GM06990 (cell line): ENCODE results near the gene SNX32.
A peak's percentile ranks its signal among the peaks of the same experiment; 100 is the strongest.

Experiments
- DNase-seq: peaks from one replicate; pipeline ENCODE4 v3.0.0-alpha.2; 2011; ENCODE audit not compliant: insufficient read length; ENCODE audit errors: extremely low read depth
- H3K27me3 ChIP-seq: replicated peaks from 2 replicates; pipeline ENCODE4 v1.6.0; 2011; ENCODE audit warnings: low read length; ENCODE audit not compliant: control insufficient read depth, insufficient read depth
- H3K36me3 ChIP-seq: 2 replicates; pipeline ENCODE4 v1.5.1; 2011; ENCODE audit warnings: low read length; ENCODE audit not compliant: control insufficient read depth, insufficient read depth
- H3K4me3 ChIP-seq: replicated peaks from 2 replicates; pipeline ENCODE4 v1.5.1; 2011; ENCODE audit warnings: low read depth, mild to moderate bottlenecking, control low read depth, low read length
- TF ChIP-seq, protein P1 (sequence below): IDR thresholded peaks from 2 replicates; pipeline ENCODE4 v1.5.1; 2011; ENCODE audit warnings: low read length, control low read depth, mild to moderate bottlenecking, inconsistent platforms; ENCODE audit not compliant: insufficient read depth, poor library complexity, severe bottlenecking

The SNX32 gene

DNA sequence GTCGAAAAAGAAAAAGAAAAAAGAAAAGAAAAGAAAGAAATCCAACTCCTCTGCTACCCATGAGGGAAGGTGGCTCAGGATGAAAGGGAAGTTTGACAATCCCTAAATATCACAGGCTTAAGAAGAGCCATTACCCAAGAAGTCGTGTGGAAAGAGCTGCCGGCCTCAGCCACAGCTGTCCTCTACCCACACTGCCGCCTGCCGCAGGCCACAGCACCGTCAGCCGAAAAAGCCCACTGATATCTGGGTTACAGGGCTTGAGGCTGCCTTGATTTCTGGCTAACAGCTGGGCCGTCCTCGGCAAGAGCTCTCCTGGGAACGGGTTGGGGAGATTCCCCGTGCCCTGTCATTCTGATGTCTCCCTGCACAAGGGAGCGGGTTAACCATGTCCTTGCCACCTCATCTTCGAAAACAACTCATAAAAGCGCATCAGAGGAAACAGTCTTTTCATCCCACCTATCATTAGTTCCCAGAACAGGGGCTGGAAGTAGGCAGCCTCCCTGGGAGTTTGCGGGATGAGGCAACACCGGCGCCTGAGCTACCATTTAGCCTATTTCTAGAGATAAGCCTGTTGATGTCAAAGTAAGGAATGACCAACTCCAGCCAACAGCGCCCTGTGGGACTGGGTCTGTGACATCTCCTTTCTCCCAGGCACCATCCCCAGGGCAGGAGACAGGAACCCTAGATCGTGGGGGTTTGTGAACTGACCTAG lies 21.8 kb upstream of the SNX32 start:
- TF ChIP-seq, protein P1, sequence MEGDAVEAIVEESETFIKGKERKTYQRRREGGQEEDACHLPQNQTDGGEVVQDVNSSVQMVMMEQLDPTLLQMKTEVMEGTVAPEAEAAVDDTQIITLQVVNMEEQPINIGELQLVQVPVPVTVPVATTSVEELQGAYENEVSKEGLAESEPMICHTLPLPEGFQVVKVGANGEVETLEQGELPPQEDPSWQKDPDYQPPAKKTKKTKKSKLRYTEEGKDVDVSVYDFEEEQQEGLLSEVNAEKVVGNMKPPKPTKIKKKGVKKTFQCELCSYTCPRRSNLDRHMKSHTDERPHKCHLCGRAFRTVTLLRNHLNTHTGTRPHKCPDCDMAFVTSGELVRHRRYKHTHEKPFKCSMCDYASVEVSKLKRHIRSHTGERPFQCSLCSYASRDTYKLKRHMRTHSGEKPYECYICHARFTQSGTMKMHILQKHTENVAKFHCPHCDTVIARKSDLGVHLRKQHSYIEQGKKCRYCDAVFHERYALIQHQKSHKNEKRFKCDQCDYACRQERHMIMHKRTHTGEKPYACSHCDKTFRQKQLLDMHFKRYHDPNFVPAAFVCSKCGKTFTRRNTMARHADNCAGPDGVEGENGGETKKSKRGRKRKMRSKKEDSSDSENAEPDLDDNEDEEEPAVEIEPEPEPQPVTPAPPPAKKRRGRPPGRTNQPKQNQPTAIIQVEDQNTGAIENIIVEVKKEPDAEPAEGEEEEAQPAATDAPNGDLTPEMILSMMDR = no peak
- no peak for DNase-seq
- H3K27me3 ChIP-seq = no peaks in the 10 kb centered on the region; the same call in 1 of the 2 replicates
- no peak overlapping the region for H3K4me3 ChIP-seq
- H3K36me3 ChIP-seq = no peaks in the 10 kb centered on the region

DNA sequence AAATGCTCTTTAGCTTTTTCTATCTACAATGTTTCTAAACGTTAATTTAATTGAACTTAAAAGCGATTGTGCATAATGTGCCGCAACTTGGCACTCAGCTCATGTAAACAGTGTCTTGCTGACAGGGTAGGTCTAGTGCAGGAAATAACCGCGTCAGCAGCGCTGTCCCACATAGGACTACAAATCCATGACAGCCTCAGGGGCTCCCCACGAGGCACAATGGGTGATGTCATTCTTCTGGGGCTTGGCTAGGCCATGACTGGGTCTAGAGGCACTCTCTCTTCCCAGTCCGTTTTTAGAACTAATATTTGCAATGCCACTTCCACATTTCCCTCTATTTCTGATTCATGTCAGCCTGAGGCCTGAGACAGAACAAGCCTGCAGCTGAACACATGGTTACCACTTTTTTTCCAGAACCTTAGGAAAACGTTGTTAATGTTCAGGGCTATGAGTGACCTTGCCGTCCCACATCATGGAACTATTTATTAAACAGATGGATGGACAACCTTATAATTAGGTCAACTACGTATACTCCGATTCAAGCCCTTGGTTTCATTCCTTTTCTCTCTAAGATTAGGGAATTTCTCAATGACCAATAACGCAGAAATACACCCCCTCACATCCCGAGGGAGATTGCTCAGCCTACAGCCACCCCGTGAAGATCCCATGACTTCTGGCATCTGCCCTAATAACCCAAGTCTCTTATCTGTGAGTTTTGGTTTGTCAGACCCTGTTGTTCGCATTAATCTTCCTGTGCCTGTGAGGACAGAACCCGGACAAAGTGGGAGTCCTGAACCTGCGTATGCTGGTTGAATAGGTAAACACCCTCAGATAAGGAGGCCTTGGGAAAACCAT lies 19.4 kb upstream of the SNX32 start:
- TF ChIP-seq, protein P1 = no peak
- no peak overlapping the region for H3K4me3 ChIP-seq
- H3K27me3 ChIP-seq = no peaks in the 10 kb centered on the region; the same call in 1 of the 2 replicates
- no peaks in the 10 kb centered on the region for H3K36me3 ChIP-seq
- no peak for DNase-seq

DNA sequence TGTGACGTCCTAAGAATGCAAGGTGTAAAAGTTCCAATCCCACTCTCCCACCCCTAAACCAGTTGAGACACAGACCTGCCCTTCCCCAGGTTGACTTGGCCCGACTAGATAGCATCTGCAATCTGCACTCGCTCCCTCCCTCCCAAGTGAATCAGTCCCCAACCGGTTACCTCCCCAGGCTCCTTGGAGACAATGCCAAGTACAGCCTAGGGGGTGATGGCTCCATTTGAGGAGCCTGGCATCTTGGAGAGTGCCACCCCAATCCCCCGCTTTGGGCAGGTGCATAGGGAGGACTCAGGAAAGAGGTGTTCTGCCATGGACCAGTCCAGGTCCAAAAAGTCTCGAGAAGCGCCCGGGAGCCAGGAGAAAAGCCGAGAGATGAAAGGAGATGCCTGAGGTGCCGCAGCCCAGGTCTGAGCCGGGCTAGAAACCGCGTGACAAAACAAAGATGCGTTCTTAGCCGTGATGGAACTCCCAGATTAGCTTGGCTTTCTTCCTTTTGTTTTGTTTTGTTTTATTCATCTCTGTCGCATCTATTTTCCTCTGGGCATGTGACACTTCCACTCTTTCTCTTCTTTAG lies 18.7 kb upstream of the SNX32 start:
- DNase-seq = no peak
- TF ChIP-seq, protein P1 = no peak
- Histone ChIP-seq H3K4me3 (no peak overlapping the region), H3K36me3 (no peaks in the 10 kb centered on the region), H3K27me3 (no peaks in the 10 kb centered on the region; the same call in 1 of the 2 replicates)

DNA sequence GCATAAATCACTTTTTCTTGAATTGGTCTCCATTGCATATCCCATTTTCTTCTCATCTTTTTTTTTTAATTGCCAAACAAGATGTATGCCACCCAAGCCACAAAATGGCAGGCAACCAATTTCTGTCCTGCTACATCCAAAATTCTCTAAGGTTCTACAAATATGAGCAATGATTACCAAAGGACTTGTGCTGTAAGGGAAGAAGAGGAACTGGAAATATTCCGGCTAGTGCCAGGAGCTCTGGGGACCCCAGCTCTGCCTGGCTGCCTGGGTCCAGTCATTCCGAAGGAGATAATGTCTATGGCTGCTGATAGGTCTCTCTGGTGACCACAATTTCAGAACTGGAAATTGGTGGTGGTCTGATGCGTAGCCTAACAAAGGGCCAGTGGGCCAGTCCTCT lies 17.1 kb upstream of the SNX32 start:
- H3K27me3 ChIP-seq = no peaks in the 10 kb centered on the region; the same call in 1 of the 2 replicates
- no peaks in the 10 kb centered on the region for H3K36me3 ChIP-seq
- DNase-seq = no peak
- TF ChIP-seq, protein P1 = no peak
- no peak overlapping the region for H3K4me3 ChIP-seq

DNA sequence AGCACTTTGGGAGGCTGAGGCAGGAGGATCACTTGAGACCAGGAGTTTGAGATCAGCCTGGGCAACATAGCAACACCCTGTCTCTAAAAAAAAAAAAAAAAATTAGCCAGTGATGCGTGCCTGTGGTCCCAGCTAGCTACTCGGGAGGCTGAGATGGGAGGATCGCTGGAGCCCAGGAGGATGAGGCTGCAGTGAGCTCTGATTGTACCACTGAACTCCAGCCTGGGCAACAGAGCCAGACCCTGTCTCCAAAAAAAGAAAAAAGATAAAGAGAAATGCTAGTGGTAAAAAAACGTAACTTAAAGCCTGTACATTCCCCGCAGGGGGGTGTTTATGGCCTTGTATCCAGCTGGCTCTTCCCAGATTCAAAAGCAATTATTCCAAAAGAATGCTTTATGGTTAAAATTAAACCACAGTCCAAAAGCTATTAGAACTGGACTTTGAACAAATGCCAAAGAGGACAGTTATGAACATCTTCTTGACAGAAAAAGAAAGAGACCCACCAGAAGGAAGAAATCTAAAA lies 16.4 kb upstream of the SNX32 start:
- no peak for DNase-seq
- Histone ChIP-seq H3K36me3 (no peaks in the 10 kb centered on the region), H3K27me3 (no peaks in the 10 kb centered on the region; the same call in 1 of the 2 replicates), H3K4me3 (peak overlapping the region; percentile 65)
- TF ChIP-seq, protein P1 = no peak
